SK-N-SH (cell line): Measurements from ENCODE around the gene AKR7A2. TPM values are rescaled to one million over a fixed set of nuclear protein-coding genes. Genes with fewer than 3 reads are reported as not detected.

Experiments used
- CTCF ChIA-PET: fragments of 300-600, 350-600 bp; formaldehyde crosslinking; extraction: SDS; loops from one replicate; lab custom pipeline; 2021; lab: Yijun Ruan, JAX
- POLR2A ChIA-PET: fragments of 350-600 bp; sonication (Branson Sonifier 250); formaldehyde crosslinking; extraction: SDS; loops from one replicate; lab custom pipeline; 2020; ENCODE audit warnings: antibody characterized with exemption, inconsistent platforms; lab: Yijun Ruan, JAX
- DNase-seq: peaks from one replicate; pipeline ENCODE4 v3.0.0; 2012
- H2AFZ ChIP-seq: fragments of 200-600 bp; sonication (generic); 2 replicates; pipeline ENCODE4 v1.8.1; 2016; ENCODE audit warnings: antibody characterized with exemption, mild to moderate bottlenecking, low read depth
- H3F3A ChIP-seq: fragments of 200-600 bp; sonication (generic); replicated peaks from 2 replicates; pipeline ENCODE3; 2016; ENCODE audit warnings: antibody characterized with exemption, mild to moderate bottlenecking; ENCODE audit not compliant: insufficient read depth
- H3K27ac ChIP-seq, 2 experiments: fragments of 200-500 bp in 1 of 2; fragments of 200-600 bp in 1 of 2; sonication (Bioruptor generic) in 1 of 2; sonication (generic), shearing (Covaris generic) in 1 of 2; 2 replicates each; pipeline versions ENCODE4 v1.5.1 to v1.6.1; 2014 to 2016; ENCODE audit warnings: low read depth in 2 of 2, inconsistent platforms in 1 of 2, low read length in 1 of 2, mild to moderate bottlenecking in 1 of 2, mixed read lengths in 1 of 2
- H3K27me3 ChIP-seq: fragments of 200-600 bp; sonication (generic), shearing (Covaris generic); 2 replicates; pipeline ENCODE4 v1.6.1; 2016; ENCODE audit warnings: mixed run types; ENCODE audit not compliant: insufficient read depth
- H3K36me3 ChIP-seq, 2 experiments: fragments of 200-500 bp in 1 of 2; fragments of 200-600 bp in 1 of 2; sonication (Bioruptor generic) in 1 of 2; sonication (generic) in 1 of 2; replicated peaks in 1 of 2; 2 replicates each; pipeline versions ENCODE3 to v1.5.1; 2014 to 2016; ENCODE audit warnings: low read length in 1 of 2, mild to moderate bottlenecking in 1 of 2; ENCODE audit not compliant: insufficient read depth in 2 of 2, control insufficient read depth in 1 of 2
- H3K4me1 ChIP-seq, 2 experiments: fragments of 200-500 bp in 1 of 2; fragments of 200-600 bp in 1 of 2; sonication (Bioruptor generic) in 1 of 2; sonication (generic), shearing (Covaris generic) in 1 of 2; 2 replicates each; pipeline versions ENCODE4 v1.5.1 to v1.6.1; 2014 to 2016; ENCODE audit warnings: low read depth in 1 of 2, low read length in 1 of 2, mixed run types in 1 of 2; ENCODE audit not compliant: insufficient read depth in 2 of 2, control insufficient read depth in 1 of 2
- H3K4me2 ChIP-seq: fragments of 200-600 bp; sonication (generic), shearing (Covaris generic); 2 replicates; pipeline ENCODE4 v1.6.1; 2017; ENCODE audit warnings: mixed run types
- H3K4me3 ChIP-seq, 2 experiments: fragments of 200-500 bp in 1 of 2; fragments of 200-600 bp in 1 of 2; sonication (Bioruptor generic) in 1 of 2; sonication (generic), shearing (Covaris generic) in 1 of 2; 2 replicates each; pipeline versions ENCODE4 v1.5.1 to v1.8.1; 2014 to 2016; ENCODE audit warnings: low read depth in 2 of 2, inconsistent platforms in 1 of 2, low read length in 1 of 2, mild to moderate bottlenecking in 1 of 2, mixed read lengths in 1 of 2, moderate library complexity in 1 of 2
- H3K79me2 ChIP-seq: fragments of 200-600 bp; sonication (generic); 2 replicates; pipeline ENCODE4 v1.8.1; 2017; ENCODE audit warnings: mild to moderate bottlenecking; ENCODE audit not compliant: insufficient read depth
- H3K9ac ChIP-seq: fragments of 200-600 bp; sonication (generic); 2 replicates; pipeline ENCODE4 v1.6.1; 2017; ENCODE audit warnings: mixed run types
- H3K9me2 ChIP-seq: fragments of 200-600 bp; sonication (generic); 2 replicates; pipeline ENCODE4 v1.6.1; 2017; ENCODE audit warnings: mixed run types
- H3K9me3 ChIP-seq: fragments of 200-600 bp; sonication (generic); 2 replicates; pipeline ENCODE4 v1.6.1; 2017; ENCODE audit warnings: mixed run types, mild to moderate bottlenecking, moderate library complexity
- H4K20me1 ChIP-seq: fragments of 200-600 bp; sonication (generic); 2 replicates; pipeline ENCODE4 v1.6.1; 2017; ENCODE audit warnings: mild to moderate bottlenecking, mixed run types; ENCODE audit not compliant: insufficient read depth
- EZH2phosphoT487 ChIP-seq: fragments of 200-600 bp; sonication (generic); IDR thresholded peaks from 2 replicates; pipeline ENCODE4 v1.6.1; 2017; ENCODE audit warnings: low read depth, mixed run types, mild to moderate bottlenecking, antibody characterized with exemption, moderate library complexity, borderline replicate concordance
- FOSL2 ChIP-seq: IDR thresholded peaks from 2 replicates; pipeline ENCODE4 v1.4.0; 2012; ENCODE audit warnings: low read depth, mild to moderate bottlenecking, moderate library complexity, borderline replicate concordance
- GATA2 ChIP-seq: sonication (generic); formaldehyde crosslinking; IDR thresholded peaks from 2 replicates; pipeline ENCODE4 v1.5.0; 2020; ENCODE audit warnings: mild to moderate bottlenecking, missing genetic modification reagents
- MEF2A ChIP-seq: IDR thresholded peaks from 2 replicates; pipeline ENCODE4 v1.4.0; 2012; ENCODE audit warnings: low read depth, borderline replicate concordance
- MXI1 ChIP-seq: IDR thresholded peaks from 2 replicates; pipeline ENCODE4 v1.6.1; 2012; ENCODE audit warnings: mild to moderate bottlenecking, low read depth, low read length, improper control_type of control experiment
- NRF1 ChIP-seq: IDR thresholded peaks from 2 replicates; pipeline ENCODE4 v1.6.1; 2012; ENCODE audit warnings: low read depth, mild to moderate bottlenecking, low read length
- RCOR1 ChIP-seq: fragments of 150-350 bp; IDR thresholded peaks from 2 replicates; pipeline ENCODE4 v1.6.1; 2017; ENCODE audit warnings: antibody characterized with exemption, low read length
- RFX5 ChIP-seq: IDR thresholded peaks from 2 replicates; pipeline ENCODE4 v1.6.1; 2012; ENCODE audit warnings: mild to moderate bottlenecking, improper control_type of control experiment, low read length
- RXRA ChIP-seq: IDR thresholded peaks from 2 replicates; pipeline ENCODE4 v1.4.0; 2012; ENCODE audit warnings: low read depth, mild to moderate bottlenecking, borderline replicate concordance
- SIN3A ChIP-seq: IDR thresholded peaks from 2 replicates; pipeline ENCODE4 v1.6.1; 2012; ENCODE audit warnings: low read depth, mild to moderate bottlenecking, low read length, moderate library complexity, borderline replicate concordance
- TAF1 ChIP-seq: IDR thresholded peaks from 2 replicates; pipeline ENCODE4 v1.6.1; 2012; ENCODE audit warnings: low read depth, mild to moderate bottlenecking, low read length, moderate library complexity, borderline replicate concordance
- TCF12 ChIP-seq: IDR thresholded peaks from 2 replicates; pipeline ENCODE4 v1.4.0; 2012
- YY1 ChIP-seq: IDR thresholded peaks from 2 replicates; pipeline ENCODE4 v1.4.0; 2012; ENCODE audit warnings: low read depth, mild to moderate bottlenecking
- WGBS: methylation state at CpG from one replicate; pipeline ENCODE4 v1.1.6; 2017; ENCODE audit warnings: low lambda C conversion rate; 5-methylcytosine and 5-hydroxymethylcytosine counted together
- polyA plus RNA-seq, 3 experiments: library from polyadenylated mRNA; depleted of rRNA; stranded (reverse); fragments of >200 nt; gene quantifications; 2 replicates each; pipeline ENCODE4 v1.2.3, GENCODE V29; 2012
- TF ChIP-seq, protein P1 (sequence below): fragments of 150-350 bp; IDR thresholded peaks from 2 replicates; pipeline ENCODE4 v1.6.1; 2017; ENCODE audit warnings: antibody characterized with exemption, low read length, low read depth, borderline replicate concordance
- TF ChIP-seq, protein P2 (sequence below): fragments of 200-600 bp; sonication (generic); IDR thresholded peaks from 2 replicates; pipeline ENCODE4 v1.6.1; 2017; ENCODE audit warnings: antibody characterized with exemption, mild to moderate bottlenecking, moderate library complexity
- TF ChIP-seq, protein P3 (sequence below): IDR thresholded peaks from 2 replicates; pipeline ENCODE4 v1.4.0; 2012; ENCODE audit warnings: low read depth, borderline replicate concordance
- TF ChIP-seq, protein P4 (sequence below): IDR thresholded peaks from 2 replicates; pipeline ENCODE4 v1.4.0; 2012; ENCODE audit warnings: low read depth
- TF ChIP-seq, protein P5 (sequence below): IDR thresholded peaks from 2 replicates; pipeline ENCODE4 v1.6.1; 2012; ENCODE audit warnings: mild to moderate bottlenecking, low read depth, low read length, moderate library complexity

The AKR7A2 gene
- polyA plus RNA-seq, 1 of the 3 experiments (the other 2 are of a cell fraction) = 40.7 TPM

DNA sequence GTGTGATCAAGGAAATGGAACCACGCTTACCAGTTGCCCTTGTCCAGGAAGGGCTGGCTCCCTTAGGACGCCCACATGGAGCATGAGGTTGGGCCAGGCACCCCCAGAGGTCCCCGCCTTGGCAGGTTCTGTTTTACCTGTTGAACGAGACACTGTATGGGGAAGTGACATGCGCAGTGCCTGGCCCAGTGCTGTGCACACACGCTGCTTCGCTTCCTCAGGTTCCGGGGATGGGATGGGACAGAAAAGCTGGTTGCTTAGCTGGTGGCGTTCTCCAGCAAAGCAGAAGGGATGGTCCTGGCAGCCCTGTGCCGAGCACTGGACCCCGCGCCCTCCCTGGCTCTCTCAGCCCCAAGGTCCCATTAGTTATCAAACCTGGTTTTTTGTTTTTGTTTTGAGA, 20.9 kb upstream of the AKR7A2 start:
- no peaks in the 10 kb centered on the region for H3K9me3 ChIP-seq
- H3K27ac ChIP-seq = no peak overlapping the region
- 97% methylated on average over 9 of the region's 12 CpGs for WGBS
- H3K9ac ChIP-seq = no peak overlapping the region
- H3K9me2 ChIP-seq = no peaks in the 10 kb centered on the region
- POLR2A ChIA-PET = no interaction called here
- peaks cover 0 to 10% of the 10 kb centered on the region in 2 experiments; a peak in 1 of 4 replicates for H3K4me1 ChIP-seq
- CTCF ChIA-PET = interaction anchor here (0.7 to 2.5 kb wide), 4 partner anchors 11 to 327 kb away, joined by 3 to 8 read pairs (median 4); no protein-coding TSS in a partner anchor
- DNase-seq = no peak
- no peaks in the 10 kb centered on the region for H3K27me3 ChIP-seq
- TF ChIP-seq, protein P1, sequence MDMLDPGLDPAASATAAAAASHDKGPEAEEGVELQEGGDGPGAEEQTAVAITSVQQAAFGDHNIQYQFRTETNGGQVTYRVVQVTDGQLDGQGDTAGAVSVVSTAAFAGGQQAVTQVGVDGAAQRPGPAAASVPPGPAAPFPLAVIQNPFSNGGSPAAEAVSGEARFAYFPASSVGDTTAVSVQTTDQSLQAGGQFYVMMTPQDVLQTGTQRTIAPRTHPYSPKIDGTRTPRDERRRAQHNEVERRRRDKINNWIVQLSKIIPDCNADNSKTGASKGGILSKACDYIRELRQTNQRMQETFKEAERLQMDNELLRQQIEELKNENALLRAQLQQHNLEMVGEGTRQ = no peak
- TF ChIP-seq YY1 (no peak), TAF1 (no peak), FOSL2 (no peak), SIN3A (no peak), NRF1 (no peak), EZH2phosphoT487 (no peak), MEF2A (no peak), RFX5 (no peak), TCF12 (no peak), MXI1 (no peak), RXRA (no peak), RCOR1 (no peak), GATA2 (CRISPR knock-in tag) (no peak)
- TF ChIP-seq, protein P2, sequence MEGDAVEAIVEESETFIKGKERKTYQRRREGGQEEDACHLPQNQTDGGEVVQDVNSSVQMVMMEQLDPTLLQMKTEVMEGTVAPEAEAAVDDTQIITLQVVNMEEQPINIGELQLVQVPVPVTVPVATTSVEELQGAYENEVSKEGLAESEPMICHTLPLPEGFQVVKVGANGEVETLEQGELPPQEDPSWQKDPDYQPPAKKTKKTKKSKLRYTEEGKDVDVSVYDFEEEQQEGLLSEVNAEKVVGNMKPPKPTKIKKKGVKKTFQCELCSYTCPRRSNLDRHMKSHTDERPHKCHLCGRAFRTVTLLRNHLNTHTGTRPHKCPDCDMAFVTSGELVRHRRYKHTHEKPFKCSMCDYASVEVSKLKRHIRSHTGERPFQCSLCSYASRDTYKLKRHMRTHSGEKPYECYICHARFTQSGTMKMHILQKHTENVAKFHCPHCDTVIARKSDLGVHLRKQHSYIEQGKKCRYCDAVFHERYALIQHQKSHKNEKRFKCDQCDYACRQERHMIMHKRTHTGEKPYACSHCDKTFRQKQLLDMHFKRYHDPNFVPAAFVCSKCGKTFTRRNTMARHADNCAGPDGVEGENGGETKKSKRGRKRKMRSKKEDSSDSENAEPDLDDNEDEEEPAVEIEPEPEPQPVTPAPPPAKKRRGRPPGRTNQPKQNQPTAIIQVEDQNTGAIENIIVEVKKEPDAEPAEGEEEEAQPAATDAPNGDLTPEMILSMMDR = no peak
- TF ChIP-seq, protein P3, sequence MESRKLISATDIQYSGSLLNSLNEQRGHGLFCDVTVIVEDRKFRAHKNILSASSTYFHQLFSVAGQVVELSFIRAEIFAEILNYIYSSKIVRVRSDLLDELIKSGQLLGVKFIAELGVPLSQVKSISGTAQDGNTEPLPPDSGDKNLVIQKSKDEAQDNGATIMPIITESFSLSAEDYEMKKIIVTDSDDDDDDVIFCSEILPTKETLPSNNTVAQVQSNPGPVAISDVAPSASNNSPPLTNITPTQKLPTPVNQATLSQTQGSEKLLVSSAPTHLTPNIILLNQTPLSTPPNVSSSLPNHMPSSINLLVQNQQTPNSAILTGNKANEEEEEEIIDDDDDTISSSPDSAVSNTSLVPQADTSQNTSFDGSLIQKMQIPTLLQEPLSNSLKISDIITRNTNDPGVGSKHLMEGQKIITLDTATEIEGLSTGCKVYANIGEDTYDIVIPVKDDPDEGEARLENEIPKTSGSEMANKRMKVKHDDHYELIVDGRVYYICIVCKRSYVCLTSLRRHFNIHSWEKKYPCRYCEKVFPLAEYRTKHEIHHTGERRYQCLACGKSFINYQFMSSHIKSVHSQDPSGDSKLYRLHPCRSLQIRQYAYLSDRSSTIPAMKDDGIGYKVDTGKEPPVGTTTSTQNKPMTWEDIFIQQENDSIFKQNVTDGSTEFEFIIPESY = no peak
- TF ChIP-seq, protein P4, sequence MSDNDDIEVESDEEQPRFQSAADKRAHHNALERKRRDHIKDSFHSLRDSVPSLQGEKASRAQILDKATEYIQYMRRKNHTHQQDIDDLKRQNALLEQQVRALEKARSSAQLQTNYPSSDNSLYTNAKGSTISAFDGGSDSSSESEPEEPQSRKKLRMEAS = no peak
- TF ChIP-seq, protein P5, sequence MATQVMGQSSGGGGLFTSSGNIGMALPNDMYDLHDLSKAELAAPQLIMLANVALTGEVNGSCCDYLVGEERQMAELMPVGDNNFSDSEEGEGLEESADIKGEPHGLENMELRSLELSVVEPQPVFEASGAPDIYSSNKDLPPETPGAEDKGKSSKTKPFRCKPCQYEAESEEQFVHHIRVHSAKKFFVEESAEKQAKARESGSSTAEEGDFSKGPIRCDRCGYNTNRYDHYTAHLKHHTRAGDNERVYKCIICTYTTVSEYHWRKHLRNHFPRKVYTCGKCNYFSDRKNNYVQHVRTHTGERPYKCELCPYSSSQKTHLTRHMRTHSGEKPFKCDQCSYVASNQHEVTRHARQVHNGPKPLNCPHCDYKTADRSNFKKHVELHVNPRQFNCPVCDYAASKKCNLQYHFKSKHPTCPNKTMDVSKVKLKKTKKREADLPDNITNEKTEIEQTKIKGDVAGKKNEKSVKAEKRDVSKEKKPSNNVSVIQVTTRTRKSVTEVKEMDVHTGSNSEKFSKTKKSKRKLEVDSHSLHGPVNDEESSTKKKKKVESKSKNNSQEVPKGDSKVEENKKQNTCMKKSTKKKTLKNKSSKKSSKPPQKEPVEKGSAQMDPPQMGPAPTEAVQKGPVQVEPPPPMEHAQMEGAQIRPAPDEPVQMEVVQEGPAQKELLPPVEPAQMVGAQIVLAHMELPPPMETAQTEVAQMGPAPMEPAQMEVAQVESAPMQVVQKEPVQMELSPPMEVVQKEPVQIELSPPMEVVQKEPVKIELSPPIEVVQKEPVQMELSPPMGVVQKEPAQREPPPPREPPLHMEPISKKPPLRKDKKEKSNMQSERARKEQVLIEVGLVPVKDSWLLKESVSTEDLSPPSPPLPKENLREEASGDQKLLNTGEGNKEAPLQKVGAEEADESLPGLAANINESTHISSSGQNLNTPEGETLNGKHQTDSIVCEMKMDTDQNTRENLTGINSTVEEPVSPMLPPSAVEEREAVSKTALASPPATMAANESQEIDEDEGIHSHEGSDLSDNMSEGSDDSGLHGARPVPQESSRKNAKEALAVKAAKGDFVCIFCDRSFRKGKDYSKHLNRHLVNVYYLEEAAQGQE = no peak
- H3F3A ChIP-seq = peaks cover 3% of the 10 kb centered on the region
- no peak overlapping the region for H2AFZ ChIP-seq
- no peaks in the 10 kb centered on the region for H3K36me3 ChIP-seq
- H4K20me1 ChIP-seq = no peaks in the 10 kb centered on the region
- H3K4me2 ChIP-seq = no peak overlapping the region
- H3K4me3 ChIP-seq = no peak overlapping the region
- H3K79me2 ChIP-seq = no peaks in the 10 kb centered on the region
